Hippocampal formation (tissue), 2 donors: ENCODE data around the gene TAF1.
A peak's percentile ranks its signal among the peaks of the same experiment; 100 is the strongest.
"Not testable (repeated sequence)": the region's sequence is repeated elsewhere in the genome, so short reads cannot be mapped to it uniquely, and the experiment has no call there.

Experiments used
- DNase-seq, 2 donors: peaks; one replicate each; lab custom pipeline; 2025; lab: John Stamatoyannopoulos, UW

TAF1 gene, protein sequence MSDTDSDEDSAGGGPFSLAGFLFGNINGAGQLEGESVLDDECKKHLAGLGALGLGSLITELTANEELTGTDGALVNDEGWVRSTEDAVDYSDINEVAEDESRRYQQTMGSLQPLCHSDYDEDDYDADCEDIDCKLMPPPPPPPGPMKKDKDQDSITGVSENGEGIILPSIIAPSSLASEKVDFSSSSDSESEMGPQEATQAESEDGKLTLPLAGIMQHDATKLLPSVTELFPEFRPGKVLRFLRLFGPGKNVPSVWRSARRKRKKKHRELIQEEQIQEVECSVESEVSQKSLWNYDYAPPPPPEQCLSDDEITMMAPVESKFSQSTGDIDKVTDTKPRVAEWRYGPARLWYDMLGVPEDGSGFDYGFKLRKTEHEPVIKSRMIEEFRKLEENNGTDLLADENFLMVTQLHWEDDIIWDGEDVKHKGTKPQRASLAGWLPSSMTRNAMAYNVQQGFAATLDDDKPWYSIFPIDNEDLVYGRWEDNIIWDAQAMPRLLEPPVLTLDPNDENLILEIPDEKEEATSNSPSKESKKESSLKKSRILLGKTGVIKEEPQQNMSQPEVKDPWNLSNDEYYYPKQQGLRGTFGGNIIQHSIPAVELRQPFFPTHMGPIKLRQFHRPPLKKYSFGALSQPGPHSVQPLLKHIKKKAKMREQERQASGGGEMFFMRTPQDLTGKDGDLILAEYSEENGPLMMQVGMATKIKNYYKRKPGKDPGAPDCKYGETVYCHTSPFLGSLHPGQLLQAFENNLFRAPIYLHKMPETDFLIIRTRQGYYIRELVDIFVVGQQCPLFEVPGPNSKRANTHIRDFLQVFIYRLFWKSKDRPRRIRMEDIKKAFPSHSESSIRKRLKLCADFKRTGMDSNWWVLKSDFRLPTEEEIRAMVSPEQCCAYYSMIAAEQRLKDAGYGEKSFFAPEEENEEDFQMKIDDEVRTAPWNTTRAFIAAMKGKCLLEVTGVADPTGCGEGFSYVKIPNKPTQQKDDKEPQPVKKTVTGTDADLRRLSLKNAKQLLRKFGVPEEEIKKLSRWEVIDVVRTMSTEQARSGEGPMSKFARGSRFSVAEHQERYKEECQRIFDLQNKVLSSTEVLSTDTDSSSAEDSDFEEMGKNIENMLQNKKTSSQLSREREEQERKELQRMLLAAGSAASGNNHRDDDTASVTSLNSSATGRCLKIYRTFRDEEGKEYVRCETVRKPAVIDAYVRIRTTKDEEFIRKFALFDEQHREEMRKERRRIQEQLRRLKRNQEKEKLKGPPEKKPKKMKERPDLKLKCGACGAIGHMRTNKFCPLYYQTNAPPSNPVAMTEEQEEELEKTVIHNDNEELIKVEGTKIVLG (N-terminal part only)

GRCh38 chrX:71365875-71366673, at the start of gene TAF1:
Gene TAF1, plus strand, starts transcription at chrX:71366357. Its CDS starts 18 bp downstream, at chrX:71366375.
- DNase-seq, result peak; percentile 84 to 92

- not testable (repeated sequence) for DNase-seq
Observed at GRCh38 chrX:71316959-71317358, 49.2 kb upstream of the TAF1 start.

GRCh38 chrX:71320126-71320525, 46.0 kb upstream of the TAF1 start:
- no peak for DNase-seq

DNA sequence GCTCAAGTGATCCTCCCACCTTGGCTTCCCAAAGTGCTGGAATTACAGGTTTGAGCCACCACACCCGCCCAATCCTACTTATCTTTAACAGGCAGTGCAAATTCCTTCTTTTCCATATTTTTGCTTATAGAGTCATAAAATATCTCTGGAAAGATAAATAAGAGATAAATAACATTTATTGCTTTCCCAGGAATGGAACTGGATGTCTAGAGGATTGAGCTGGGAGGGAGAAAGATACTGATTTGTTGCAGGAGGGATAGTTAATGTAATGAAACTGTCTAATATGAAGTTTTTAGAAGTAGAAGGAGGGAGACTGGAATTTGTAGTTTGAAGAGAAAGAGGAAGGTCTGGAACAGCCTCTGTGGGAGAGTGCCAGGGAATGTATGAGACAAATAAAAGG, 44.4 kb upstream of the TAF1 start:
- DNase-seq, result no peak

GRCh38 chrX:71324452-71324851, 41.7 kb upstream of the TAF1 start:
- not testable (repeated sequence) for DNase-seq

GRCh38 chrX:71326394-71326793, 39.8 kb upstream of the TAF1 start:
- DNase-seq, result no peak

- not testable (repeated sequence) for DNase-seq
Observed at GRCh38 chrX:71349151-71349665, 16.9 kb upstream of the TAF1 start.

GRCh38 chrX:71349867-71350266, 16.3 kb upstream of the TAF1 start:
- DNase-seq, result not testable (repeated sequence)

- DNase-seq, result not testable (repeated sequence)
Observed at GRCh38 chrX:71352439-71352838, 13.7 kb upstream of the TAF1 start.

- DNase-seq, result no peak
Observed at GRCh38 chrX:71364221-71364620, 1.9 kb upstream of the TAF1 start.

GRCh38 chrX:71365356-71365874, 742 bp upstream of the TAF1 start:
- DNase-seq, result no peak

- DNase-seq, result no peak
Observed at GRCh38 chrX:71366674-71367256, 608 bp downstream of the TAF1 start.

DNA sequence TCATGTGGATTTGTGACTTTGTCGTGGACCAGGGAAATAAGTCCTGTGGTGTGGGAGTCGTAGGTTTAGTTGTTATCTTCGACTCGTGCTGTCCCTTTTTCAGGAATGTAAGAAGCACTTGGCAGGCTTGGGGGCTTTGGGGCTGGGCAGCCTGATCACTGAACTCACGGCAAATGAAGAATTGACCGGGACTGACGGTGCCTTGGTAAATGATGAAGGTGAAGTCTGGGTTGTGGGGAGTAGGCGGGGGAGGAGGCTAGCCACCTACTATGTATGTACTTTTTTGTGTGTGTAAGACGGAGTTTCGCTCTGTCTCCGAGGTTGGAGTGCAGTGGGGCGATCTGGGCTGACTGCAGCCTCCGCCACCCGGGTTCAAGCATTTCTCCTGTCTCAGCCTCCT, 1.2 kb downstream of the TAF1 start:
- DNase-seq, result no peak

- no peak for DNase-seq
Observed at GRCh38 chrX:71372388-71372787, 6.2 kb downstream of the TAF1 start.

DNA sequence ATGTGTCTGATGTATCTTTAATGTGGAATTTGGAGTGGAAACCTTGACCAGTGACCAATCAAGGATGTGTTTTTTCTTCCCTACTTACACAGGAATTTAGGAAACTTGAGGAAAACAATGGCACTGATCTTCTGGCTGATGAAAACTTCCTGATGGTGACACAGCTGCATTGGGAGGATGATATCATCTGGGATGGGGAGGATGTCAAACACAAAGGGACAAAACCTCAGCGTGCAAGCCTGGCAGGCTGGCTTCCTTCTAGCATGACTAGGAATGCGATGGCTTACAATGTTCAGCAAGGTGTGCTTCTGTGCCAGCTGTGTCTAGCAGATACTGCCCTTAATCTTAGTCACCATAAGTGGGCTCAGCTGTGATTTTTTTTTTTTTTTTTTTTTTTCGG, 12.6 kb downstream of the TAF1 start:
- no peak for DNase-seq

DNA sequence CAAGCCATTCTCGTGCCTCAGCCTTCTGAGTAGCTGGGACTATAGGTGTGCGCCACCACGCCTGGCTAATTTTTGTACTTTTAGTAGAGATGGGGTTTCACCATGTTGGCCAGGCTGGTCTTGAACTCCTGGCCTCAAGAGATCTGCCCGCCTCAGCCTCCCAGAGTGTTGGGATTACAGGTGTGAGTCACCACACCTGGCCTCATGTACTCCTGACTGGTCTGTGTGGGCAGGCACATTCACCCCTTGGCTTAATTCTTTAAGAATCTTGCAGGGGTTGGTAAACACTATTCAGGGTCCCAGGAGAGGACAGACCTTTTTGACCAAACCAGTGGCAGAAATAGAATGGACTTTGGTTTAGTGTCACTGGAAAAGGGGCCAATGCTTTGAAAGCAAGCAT, 25.6 kb downstream of the TAF1 start:
- not testable (repeated sequence) for DNase-seq

DNA sequence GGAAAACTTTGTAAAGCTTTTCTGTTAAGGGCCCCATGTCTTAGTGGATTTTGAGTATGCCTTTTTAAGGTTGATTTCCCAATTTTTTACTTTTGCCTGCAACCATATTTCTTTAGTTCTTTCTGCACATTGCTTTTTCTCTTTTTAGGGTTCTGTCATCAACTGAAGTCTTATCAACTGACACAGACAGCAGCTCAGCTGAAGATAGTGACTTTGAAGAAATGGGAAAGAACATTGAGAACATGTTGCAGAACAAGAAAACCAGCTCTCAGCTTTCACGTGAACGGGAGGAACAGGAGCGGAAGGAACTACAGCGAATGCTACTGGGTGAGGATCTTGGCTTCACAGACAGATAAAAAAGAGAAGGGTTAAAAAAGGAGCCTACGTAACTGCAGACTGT, 27.8 kb downstream of the TAF1 start:
- no peak for DNase-seq

GRCh38 chrX:71396576-71396975, 30.4 kb downstream of the TAF1 start:
- DNase-seq, result no peak

- no peak for DNase-seq
Observed at GRCh38 chrX:71400710-71401109, 34.6 kb downstream of the TAF1 start.

DNA sequence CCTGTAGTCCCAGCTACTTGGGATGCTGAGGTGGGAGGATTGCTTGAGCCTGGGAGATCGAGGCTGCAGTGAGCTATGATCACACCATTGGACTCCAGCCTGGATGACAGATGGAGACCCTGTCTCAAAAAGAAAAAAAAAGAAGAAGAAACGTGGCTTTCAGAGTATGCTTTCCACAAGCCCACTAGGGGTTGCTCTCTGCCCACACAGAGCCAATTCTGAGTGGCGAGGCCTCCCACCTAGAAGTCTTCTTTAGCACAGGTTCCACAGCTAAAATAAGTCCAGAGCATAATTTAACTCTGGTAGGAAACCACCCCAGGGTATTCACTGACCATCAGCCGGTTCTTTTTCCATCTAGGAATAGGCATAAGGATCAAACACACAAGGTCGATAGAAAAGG, 50.1 kb downstream of the TAF1 start:
- DNase-seq, result not testable (repeated sequence)
